NB4 (cell line): ENCODE data around the gene LRRFIP1.

ENCODE experiments used
- DNase-seq: peaks from one replicate; pipeline ENCODE4 v3.0.0; 2010; ENCODE audit warnings: low read depth
- H3K4me3 ChIP-seq: one replicate; pipeline ENCODE4 v1.5.1; 2011; ENCODE audit warnings: mild to moderate bottlenecking, low read depth, low read length, moderate library complexity
- MYC ChIP-seq: IDR thresholded peaks from 2 replicates; pipeline ENCODE4 v1.6.1; 2011; ENCODE audit warnings: low read depth, low read length
- POLR2A ChIP-seq: IDR thresholded peaks from 2 replicates; pipeline ENCODE4 v1.6.1; 2011; ENCODE audit warnings: mild to moderate bottlenecking; ENCODE audit not compliant: insufficient read length; ENCODE audit errors: extremely low read depth
- TF ChIP-seq, protein P1 (sequence below): IDR thresholded peaks from 2 replicates; pipeline ENCODE4 v1.6.1; 2011; ENCODE audit warnings: low read depth, low read length
- TF ChIP-seq, protein P2 (sequence below): IDR thresholded peaks from one replicate; pipeline ENCODE4 v1.5.1; 2012; ENCODE audit warnings: low read depth, low read length

LRRFIP1 gene

DNA sequence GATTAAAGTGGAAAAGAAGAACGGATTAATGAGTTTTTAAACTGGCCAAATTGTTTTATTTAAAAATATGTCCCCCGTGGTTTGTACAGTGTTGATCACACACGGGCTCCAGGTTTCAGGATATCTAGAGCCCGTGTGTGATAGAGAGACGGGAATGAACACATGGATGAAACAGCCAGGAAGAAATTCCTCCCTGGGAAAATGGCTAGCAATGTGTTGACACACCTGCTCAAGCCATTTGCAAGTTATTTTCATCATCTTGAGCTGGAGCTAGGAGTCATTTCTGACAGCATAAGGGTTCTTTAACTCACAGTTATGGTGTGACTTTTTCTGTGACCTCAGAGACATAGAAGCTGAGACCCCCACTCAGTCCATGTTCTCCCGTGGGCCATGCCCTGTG is 81.6 kb downstream of the LRRFIP1 start:
- no peak overlapping the region for H3K4me3 ChIP-seq
- DNase-seq = no peak
- TF ChIP-seq POLR2A = no peak
- TF ChIP-seq, protein P1, sequence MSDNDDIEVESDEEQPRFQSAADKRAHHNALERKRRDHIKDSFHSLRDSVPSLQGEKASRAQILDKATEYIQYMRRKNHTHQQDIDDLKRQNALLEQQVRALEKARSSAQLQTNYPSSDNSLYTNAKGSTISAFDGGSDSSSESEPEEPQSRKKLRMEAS = no peak
- no peak for TF ChIP-seq MYC
- TF ChIP-seq, protein P2, sequence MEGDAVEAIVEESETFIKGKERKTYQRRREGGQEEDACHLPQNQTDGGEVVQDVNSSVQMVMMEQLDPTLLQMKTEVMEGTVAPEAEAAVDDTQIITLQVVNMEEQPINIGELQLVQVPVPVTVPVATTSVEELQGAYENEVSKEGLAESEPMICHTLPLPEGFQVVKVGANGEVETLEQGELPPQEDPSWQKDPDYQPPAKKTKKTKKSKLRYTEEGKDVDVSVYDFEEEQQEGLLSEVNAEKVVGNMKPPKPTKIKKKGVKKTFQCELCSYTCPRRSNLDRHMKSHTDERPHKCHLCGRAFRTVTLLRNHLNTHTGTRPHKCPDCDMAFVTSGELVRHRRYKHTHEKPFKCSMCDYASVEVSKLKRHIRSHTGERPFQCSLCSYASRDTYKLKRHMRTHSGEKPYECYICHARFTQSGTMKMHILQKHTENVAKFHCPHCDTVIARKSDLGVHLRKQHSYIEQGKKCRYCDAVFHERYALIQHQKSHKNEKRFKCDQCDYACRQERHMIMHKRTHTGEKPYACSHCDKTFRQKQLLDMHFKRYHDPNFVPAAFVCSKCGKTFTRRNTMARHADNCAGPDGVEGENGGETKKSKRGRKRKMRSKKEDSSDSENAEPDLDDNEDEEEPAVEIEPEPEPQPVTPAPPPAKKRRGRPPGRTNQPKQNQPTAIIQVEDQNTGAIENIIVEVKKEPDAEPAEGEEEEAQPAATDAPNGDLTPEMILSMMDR = no peak

DNA sequence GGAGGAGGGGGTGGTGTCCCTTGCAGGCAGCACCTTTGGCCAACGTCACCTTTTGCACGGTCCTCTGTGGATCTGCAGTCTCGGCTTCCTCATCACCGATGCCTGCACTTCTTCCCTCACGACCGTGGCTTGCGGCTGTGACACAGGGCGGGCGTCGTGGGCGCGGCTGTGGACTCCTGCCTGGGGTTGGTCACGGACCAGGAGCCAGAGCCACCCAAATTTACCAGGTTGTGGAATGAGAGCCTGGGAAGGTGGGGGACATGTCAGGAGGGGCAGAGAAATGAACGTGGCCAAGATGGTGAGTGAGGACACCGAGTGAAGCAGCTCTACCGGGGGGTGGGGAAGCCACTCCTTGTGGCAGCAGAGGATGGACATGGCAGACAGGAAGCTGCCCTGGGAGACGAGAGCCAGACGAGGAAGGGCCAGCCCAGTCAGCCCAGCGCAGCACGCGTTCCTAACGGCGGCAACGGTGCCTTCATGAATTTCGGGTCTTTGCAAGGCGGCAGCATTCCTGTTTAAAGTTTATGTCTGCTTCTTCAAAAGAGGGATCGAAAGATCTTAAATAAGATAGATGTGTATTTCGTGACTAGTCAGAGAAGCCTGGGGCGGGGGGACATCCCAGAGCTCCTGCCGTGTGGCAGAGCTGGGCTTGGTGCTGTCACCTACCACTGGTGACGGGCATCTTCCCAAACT is 84.2 kb downstream of the LRRFIP1 start:
- no peak for DNase-seq
- TF ChIP-seq, protein P1 = no peak
- TF ChIP-seq, protein P2 = no peak
- no peak for TF ChIP-seq POLR2A
- TF ChIP-seq MYC = no peak
- no peak overlapping the region for H3K4me3 ChIP-seq

DNA sequence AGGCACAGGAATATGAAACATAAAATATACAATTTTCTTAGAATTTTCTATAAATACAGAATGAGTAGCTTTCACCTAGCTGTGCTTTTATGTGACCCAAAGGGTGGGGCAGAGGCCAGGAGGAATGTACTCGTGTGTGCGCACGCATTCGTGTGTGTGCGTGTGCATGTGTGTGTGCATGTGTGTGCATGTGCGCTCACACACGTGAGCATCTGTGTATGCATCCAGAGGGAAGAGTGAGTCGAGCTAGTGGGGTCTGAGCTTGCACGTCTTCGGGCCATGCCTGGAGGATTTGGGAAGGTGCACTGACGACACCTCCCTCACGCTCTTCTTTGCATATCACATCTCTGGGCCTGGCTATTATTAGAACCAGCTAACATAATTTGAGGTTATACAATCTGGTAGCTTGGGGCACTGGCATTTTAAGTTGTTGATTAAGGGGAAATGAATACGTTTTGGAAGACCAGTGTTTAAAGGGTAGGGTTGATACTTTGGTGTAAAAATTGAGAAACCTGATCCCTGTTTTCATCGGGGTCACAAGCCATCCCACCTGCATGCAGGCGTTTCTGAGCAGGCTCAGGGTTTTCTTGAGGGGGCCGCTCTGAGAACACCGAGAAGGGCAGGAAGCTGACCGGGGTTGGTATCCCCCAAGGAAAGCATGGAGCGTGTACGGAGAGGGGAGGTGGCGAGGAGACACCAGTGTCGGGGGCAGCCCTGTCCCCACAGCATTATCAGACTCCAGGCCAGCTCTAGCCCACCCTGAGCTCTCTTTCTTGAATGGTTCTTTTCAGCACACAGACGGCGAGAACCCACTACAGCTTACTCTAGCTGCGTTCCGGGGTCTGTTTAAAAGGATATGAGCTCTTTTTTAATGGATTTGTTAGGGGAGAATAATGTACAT is 85.3 kb downstream of the LRRFIP1 start:
- no peak overlapping the region for H3K4me3 ChIP-seq
- TF ChIP-seq, protein P2 = no peak
- TF ChIP-seq, protein P1 = no peak
- TF ChIP-seq MYC = no peak
- TF ChIP-seq POLR2A = no peak
- no peak for DNase-seq

DNA sequence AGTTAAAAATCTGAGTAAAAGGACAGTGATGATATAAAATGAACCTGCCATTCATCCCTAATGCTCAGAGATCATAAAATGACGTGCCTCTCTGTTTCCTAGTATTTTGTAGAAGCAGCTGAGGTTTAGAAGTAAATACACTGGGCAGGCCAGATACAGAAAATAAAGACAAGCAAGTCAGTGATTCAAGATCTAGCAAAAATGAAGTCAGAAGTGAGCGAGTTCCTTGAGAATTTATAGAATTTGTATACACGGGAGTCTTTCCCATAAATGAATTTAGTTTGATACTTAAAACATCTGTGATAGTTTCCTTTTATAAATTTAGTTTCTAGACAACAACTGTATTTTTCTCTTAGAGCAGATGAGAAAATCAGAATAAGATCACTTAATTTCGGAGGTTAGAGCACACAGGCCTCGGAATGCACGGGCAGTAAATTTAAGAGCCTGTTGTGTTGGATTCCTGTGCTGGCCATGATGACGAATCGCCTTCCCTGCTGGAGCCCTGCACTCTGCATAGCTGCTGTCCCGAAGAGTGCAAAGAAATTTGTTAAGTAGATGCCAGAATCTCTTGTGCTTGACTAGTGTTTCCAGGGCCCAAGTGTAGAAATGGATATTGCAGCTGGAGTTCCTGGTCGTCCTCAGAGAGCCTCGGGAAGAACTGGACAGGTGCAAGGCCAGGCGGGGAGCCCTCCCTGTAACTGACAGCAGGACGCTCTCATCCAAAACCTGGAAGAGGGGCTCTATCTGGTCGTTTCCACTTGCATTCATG is 87.5 kb downstream of the LRRFIP1 start:
- TF ChIP-seq POLR2A = no peak
- TF ChIP-seq, protein P2 = no peak
- TF ChIP-seq, protein P1 = no peak
- TF ChIP-seq MYC = no peak
- no peak overlapping the region for H3K4me3 ChIP-seq
- no peak for DNase-seq

DNA sequence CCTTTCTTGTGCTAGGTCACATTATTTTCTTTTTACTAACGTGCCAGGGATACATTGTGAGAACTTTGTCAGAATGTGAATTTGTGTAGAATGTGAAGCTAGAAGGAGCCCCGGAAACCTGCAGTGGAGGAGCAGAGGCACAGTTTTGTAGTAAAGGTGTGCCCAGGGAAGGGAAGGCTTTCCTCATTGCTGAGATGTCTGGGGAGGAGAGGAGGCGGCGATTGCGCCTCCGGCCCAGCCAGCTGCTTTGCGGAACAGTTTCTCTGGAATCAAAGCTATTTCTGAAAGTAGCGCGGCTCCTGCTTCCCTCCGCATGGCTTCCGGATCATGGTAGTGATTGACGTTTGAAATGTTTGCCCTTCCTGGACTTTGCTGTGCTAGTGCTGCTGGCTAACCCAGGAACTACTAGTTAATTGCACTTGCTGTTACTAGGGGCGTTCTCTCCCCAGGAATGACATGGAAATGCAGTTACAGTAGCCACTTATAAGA is 88.1 kb downstream of the LRRFIP1 start:
- no peak for DNase-seq
- no peak overlapping the region for H3K4me3 ChIP-seq
- no peak for TF ChIP-seq MYC
- TF ChIP-seq, protein P2 = no peak
- TF ChIP-seq, protein P1 = no peak
- TF ChIP-seq POLR2A = no peak
